NCI-H446 (cell line): Measurements from ENCODE around the gene SALL1.

Source experiments
- DNase-seq, 2 experiments: peaks; one replicate each; lab custom pipeline; 2025; lab: John Stamatoyannopoulos, UW

Gene SALL1

DNA sequence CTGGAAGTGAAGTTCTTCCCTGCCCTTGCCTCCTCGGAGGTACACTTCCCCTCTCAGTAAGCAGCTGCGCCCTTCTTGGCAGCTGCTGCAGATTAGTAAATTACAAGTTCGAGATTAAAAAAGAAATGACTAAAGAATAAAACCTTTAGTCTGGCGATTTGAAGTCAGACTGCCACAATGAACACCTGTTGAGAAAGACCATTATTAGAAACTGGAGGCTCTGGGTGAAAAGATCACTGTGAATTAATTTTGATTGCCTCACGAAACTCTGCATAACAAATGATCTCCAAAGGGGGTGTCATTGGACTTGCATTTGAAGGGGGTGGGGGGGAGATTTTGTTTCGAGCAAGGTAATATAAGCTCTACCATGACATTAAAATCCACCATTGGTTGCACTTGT is 39.3 kb downstream of the SALL1 start:
- no peak for DNase-seq

DNA sequence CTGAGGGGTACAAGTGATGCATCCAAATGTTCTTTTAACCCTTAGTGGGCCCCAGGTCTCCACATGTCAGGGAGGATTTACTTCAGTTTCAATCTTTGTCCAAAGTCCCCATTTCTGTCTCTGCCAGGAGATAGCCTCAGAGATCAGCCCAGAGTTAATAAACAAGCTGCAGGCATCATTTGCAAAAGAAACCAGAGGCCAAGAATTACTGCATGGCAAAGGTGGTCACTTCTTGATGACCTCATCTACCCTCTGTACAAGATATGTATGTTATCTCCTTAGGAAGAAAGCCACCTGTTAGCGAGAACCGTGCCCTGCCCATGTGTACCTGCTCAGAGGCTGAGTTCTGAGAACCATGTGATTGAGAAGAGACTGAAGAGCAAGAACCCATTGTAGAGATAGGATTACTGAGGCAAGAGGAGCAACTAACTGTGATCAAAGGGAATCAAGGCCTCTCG is 40.3 kb downstream of the SALL1 start:
- DNase-seq: no peak

DNA sequence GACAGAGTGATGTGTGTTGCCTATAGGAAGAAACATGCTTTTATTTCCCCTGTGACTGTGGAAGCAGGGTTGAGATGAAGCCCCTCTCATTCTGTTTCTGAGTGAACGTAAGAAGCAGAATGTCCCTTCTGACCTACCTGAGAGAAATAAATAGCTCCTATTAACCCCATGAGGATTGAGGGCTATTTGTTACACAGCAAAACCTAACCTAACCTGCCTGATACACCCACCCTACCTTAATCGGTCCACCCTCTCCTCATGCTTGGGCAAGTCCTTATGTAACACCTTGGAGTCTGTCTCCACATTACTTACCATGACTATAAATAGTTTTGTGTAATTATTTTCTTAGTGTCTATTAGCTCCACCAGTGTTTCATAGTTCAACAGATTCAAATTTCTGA is 41.9 kb downstream of the SALL1 start:
- no peak for DNase-seq

DNA sequence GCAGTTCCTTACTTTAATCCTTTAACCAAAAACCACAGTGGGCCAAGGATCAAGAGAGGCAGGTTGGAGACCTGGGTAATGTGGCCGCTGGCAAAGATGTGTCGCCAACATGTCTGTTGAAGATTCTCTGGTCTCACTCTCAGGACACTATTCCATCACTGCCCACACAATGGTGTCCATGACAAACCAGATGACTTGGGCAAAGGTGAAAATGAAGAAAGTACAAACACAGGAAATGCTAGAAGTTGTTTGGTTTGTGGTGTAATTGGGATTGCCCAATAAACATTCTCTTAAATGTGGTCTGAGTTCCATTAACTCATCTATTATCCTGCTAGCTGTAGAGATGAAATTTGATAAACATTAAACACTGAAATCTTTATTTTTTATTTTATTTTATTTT is 43.3 kb downstream of the SALL1 start:
- DNase-seq: no peak

DNA sequence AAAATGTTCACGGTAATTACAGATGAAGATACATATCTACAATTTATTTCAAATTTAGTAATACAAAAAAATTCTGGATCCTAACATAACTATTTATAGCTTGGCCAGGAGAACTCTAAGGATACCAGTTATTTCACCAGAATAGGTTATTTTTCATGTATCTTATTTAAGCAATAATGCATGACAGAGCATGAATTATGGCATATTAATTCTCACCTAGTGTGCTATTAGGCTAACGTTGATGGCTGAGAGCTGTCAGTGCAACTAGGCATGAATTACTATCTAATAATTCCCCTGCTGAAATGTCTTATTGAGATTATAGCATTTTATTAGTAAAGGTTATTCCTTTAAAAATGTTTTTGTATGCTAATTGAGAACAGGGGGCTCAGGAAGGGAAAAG is 44.5 kb downstream of the SALL1 start:
- no peak for DNase-seq

DNA sequence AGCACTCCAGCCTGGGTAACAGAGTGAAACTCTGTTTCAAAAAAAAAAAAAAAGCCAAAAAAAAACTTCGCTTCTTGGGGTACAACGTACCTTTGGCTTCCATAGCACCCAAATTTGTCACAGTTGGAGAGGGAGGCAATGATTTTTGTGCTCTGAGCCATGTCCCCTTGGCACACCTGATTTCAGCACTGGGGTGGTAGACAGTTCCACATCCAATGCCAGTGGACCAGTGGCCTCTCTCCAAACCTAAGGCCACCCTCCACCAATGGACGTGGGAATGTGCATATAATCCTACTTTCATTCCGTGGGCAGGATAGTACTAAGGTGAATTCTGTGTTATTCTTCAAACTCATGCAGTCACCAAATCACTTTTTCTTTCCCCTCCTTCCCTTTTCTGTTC is 47.5 kb downstream of the SALL1 start:
- DNase-seq: no peak

DNA sequence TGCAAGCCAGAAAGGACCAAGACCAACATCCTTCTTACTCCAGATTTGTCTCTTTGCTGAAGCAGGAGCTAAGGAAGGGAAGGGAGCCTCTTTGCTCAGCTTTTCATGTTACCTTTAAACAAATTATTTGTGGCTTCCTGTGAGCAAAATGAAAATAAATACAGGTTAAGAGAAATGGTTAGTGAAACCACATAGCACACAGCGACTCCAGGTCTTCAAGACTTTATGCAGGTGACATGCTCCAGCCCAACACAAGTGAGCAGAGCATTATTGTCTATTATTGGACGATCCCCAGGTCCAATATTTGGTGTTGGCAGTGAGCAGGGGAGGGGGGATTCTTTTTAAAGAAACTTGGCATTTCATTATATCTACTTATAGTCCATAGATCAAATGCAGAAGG is 53.3 kb downstream of the SALL1 start:
- no peak for DNase-seq

DNA sequence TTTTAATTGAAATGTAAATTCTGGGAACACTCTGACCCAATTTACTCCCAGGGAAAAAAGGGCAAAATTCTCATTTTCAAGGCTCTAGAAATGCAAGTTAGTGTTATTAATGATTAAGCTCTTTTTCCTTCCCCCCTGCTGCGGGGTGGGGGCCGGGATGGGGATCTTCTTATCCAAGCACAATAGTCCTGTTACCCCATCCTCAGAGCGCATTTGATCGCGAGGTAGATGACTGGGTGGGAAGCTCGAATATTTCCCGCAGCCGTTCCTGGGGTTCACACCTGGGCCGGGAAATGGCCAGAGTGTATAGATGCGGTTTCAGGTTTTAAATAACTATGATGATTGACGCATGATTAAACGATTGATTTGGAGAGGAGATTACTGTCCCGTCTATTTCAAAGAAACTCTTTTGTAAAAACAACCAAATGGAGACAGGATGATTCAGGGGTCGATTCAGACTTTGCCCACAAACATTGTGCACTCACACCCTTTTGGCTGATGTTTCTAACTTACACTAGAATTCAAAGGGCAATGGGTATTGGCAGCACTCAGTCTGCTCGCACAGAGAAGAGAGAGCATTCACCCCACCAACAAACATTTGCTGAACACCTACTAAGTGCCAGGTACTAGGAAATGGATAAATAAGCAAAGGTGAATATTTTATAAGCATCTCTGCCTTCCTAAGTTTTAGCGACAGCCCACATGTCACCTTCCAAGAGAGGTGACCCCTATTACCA is 55.0 kb downstream of the SALL1 start:
- no peak for DNase-seq

DNA sequence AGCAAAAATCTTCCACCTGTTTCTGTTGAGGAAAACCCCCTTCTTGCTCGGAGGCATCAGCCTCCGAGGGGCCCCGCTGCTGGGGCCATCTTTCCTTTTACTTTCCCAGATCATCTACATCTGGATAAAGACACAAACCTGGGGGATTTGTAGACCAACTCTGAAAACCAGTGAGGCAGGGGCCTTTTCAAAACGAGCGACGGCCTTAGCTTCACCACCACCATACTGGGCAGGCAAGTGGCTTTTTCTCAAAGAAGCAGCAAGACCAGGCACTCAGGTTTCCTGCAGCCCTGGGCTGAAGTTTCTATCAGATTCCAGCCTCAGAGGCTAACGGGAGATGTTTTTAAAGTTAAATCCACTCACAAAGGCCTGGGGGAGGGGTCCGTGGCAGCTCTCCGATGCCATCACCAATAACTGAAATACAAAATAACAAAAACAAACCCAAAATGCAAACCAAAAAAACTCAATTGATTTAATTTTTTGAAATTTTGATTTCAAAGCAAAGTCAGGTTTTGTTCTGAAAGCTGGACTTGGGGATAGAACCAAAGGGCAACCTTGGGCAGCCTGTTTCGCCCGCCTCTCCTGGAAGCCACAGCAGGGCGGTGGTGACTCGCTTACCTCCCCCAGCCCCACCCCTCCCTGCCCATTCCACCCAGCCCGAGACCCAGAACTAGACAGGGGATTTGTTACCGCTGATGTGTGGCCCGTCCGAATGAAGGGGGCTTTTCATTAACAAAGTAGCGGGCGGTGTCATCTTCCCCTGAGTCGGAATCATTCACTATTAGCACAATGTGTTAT is 55.8 kb downstream of the SALL1 start:
- DNase-seq: no peak

DNA sequence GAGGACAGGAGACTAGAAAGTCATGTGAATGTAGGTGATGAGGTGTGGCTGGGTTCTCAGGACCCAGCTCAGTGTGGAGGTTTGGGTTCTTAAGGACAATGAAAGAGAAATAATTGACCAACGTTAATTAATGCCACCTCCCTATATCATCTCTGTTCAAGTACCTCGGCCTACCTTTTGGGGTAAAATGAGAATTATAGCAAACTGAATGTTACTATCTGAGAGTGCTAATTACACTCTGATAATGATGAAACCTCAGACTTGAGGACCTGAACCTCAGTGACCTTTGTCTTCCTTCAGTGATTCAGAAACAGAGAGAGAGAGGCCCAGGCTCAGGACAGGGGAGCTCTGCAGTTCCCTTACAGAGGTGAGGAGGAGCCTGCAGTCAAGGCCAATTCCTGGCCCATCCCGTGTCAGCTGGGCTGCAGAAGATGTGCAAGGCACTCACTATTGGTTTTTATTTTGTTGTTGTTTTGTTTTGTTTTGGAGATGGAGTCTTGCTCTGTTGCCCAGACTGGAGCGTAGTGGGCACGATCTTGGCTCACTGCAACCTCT is 57.3 kb downstream of the SALL1 start:
- no peak for DNase-seq
